ENCODE data around the gene RELT.

- TF ChIP-seq CTCF (conservative IDR thresholded peaks at IDR 0.05; ENCODE audit: low read length) (no peak), EZH2phosphoT487 (IDR thresholded peaks at IDR 0.05; ENCODE audit: borderline replicate concordance, low read depth, low read length) (no peak)
Observed at GRCh38 chr11:73394416-73395296, 18.5 kb downstream of the RELT start.
